PC-9 (cell line): Measurements from ENCODE around the gene CECR2. TPM values are rescaled to one million over a fixed set of nuclear protein-coding genes. Genes with fewer than 3 reads are reported as not detected.
A peak's percentile ranks its signal among the peaks of the same experiment; 100 is the strongest.

Experiments
- BruUV-seq: library from RNA; stranded (reverse); fragments of 400-500 nt; replicated peaks from 2 replicates; lab custom pipeline; 2021; lab: Mats Ljungman, UMichigan
- CTCF ChIA-PET: fragments of 300-600 bp; sonication (Branson Sonifier 250); formaldehyde crosslinking; loops from one replicate; lab custom pipeline; 2022; ENCODE audit warnings: antibody characterized with exemption; lab: Charles Lee
- POLR2A ChIA-PET: fragments of 300-600 bp; sonication (Branson Sonifier 250); formaldehyde crosslinking; loops from one replicate; lab custom pipeline; 2022; ENCODE audit warnings: antibody characterized with exemption; ENCODE audit not compliant: unreplicated experiment; lab: Charles Lee
- DNase-seq, 2 experiments: peaks; one replicate each; pipeline versions ENCODE4 v3.0.0 to v3.0.0-alpha.2; 2015 to 2022; ENCODE audit warnings: mixed read lengths in 1 of 2
- H2AFZ ChIP-seq: fragments of 200-600 bp; sonication (generic); 2 replicates; pipeline ENCODE4 v1.8.1; 2017; ENCODE audit warnings: antibody characterized with exemption
- H3F3A ChIP-seq: fragments of 200-600 bp; sonication (generic); 2 replicates; pipeline ENCODE4 v1.8.1; 2017; ENCODE audit warnings: antibody characterized with exemption, mild to moderate bottlenecking, low read depth; ENCODE audit not compliant: insufficient read depth
- H3K27ac ChIP-seq: fragments of 200-600 bp; sonication (generic); 2 replicates; pipeline ENCODE4 v1.6.1; 2016; ENCODE audit warnings: mixed run types
- H3K27me3 ChIP-seq: fragments of 200-600 bp; sonication (generic); 2 replicates; pipeline ENCODE4 v1.6.1; 2016; ENCODE audit warnings: low read depth, mixed run types; ENCODE audit not compliant: insufficient read depth
- H3K36me3 ChIP-seq: fragments of 200-600 bp; sonication (generic); 2 replicates; pipeline ENCODE4 v1.6.1; 2016; ENCODE audit warnings: low read depth, mixed run types
- H3K4me1 ChIP-seq: fragments of 200-600 bp; sonication (generic); replicated peaks from 2 replicates; pipeline ENCODE4 v1.6.1; 2016; ENCODE audit warnings: mixed run types; ENCODE audit not compliant: insufficient read depth
- H3K4me2 ChIP-seq: fragments of 200-600 bp; sonication (generic); 2 replicates; pipeline ENCODE4 v1.6.1; 2017; ENCODE audit warnings: mixed run types
- H3K4me3 ChIP-seq: fragments of 200-600 bp; sonication (generic); 2 replicates; pipeline ENCODE4 v1.6.1; 2016; ENCODE audit warnings: mixed run types
- H3K79me2 ChIP-seq: fragments of 200-600 bp; sonication (generic); 2 replicates; pipeline ENCODE4 v1.6.1; 2017; ENCODE audit warnings: low read depth, mixed run types
- H3K9me2 ChIP-seq: fragments of 200-600 bp; sonication (generic); 2 replicates; pipeline ENCODE4 v1.8.1; 2017; ENCODE audit warnings: mild to moderate bottlenecking; ENCODE audit not compliant: insufficient read depth
- H3K9me3 ChIP-seq: fragments of 200-600 bp; sonication (generic); 2 replicates; pipeline ENCODE4 v1.8.1; 2016; ENCODE audit warnings: low read depth; ENCODE audit not compliant: insufficient read depth
- H4K20me1 ChIP-seq: fragments of 200-600 bp; sonication (generic); 2 replicates; pipeline ENCODE4 v1.8.1; 2017; ENCODE audit not compliant: insufficient read depth
- CTCF ChIP-seq: fragments of 200-600 bp; sonication (generic); conservative IDR thresholded peaks from 2 replicates; pipeline ENCODE4 v1.6.1; 2017; ENCODE audit warnings: mixed run types, antibody characterized with exemption, mild to moderate bottlenecking, moderate library complexity
- EZH2 ChIP-seq: fragments of 200-600 bp; sonication (generic); IDR thresholded peaks from 2 replicates; pipeline ENCODE4 v1.8.0; 2017; ENCODE audit warnings: antibody characterized with exemption, low read depth
- intact Hi-C: fragments of 100-400 bp; cut with micrococcal nuclease; formaldehyde crosslinking; loops from one replicate; pipeline ENCODE4 v1.10.0; 2022; ENCODE audit not compliant: unreplicated experiment
- total RNA-seq: library from RNA; stranded (reverse); gene quantifications from 2 replicates; pipeline ENCODE4 v1.2.3, GENCODE V29; 2021

Gene CECR2
- total RNA-seq, 1 experiment from 2014 or later: not detected

- no peak for DNase-seq
- no TSS peak for BruUV-seq
- no peaks in the 10 kb centered on the region for H3K9me3 ChIP-seq
- H3K27me3 ChIP-seq: peaks cover 47% of the 10 kb centered on the region
- no peak overlapping the region for H2AFZ ChIP-seq
- no peaks in the 10 kb centered on the region for H3K9me2 ChIP-seq
- H3F3A ChIP-seq: no peaks in the 10 kb centered on the region
- TF ChIP-seq CTCF: no peak
- no peak for TF ChIP-seq EZH2
- no peak overlapping the region for H3K4me3 ChIP-seq
- no peaks in the 10 kb centered on the region for H3K79me2 ChIP-seq
- no peak overlapping the region for H3K4me2 ChIP-seq
- ChIA-PET CTCF (no interaction called here), POLR2A (no interaction called here)
- no peaks in the 10 kb centered on the region for H4K20me1 ChIP-seq
- no peaks in the 10 kb centered on the region for H3K36me3 ChIP-seq
- H3K27ac ChIP-seq: no peak overlapping the region
- no peaks in the 10 kb centered on the region for H3K4me1 ChIP-seq
- intact Hi-C loops: no loop called here
Measured at GRCh38 chr22:17388235-17388634, 19.0 kb downstream of the CECR2 start.

- no peak for DNase-seq
- no peaks in the 10 kb centered on the region for H3K4me1 ChIP-seq
- no peak overlapping the region for H3K4me3 ChIP-seq
- no peak overlapping the region for H2AFZ ChIP-seq
- no peaks in the 10 kb centered on the region for H3K36me3 ChIP-seq
- H3K27me3 ChIP-seq: peaks cover 44% of the 10 kb centered on the region
- no peak overlapping the region for H3K4me2 ChIP-seq
- H3F3A ChIP-seq: no peaks in the 10 kb centered on the region
- BruUV-seq: no TSS peak
- CTCF ChIA-PET: no interaction called here
- intact Hi-C loops: no loop called here
- no peaks in the 10 kb centered on the region for H3K9me2 ChIP-seq
- no peaks in the 10 kb centered on the region for H3K9me3 ChIP-seq
- no peaks in the 10 kb centered on the region for H4K20me1 ChIP-seq
- no peak for TF ChIP-seq CTCF
- no peak for TF ChIP-seq EZH2
- no peak overlapping the region for H3K27ac ChIP-seq
- H3K79me2 ChIP-seq: no peaks in the 10 kb centered on the region
- POLR2A ChIA-PET: no interaction called here
Measured at GRCh38 chr22:17390087-17390486, 20.8 kb downstream of the CECR2 start.

- POLR2A ChIA-PET: no interaction called here
- intact Hi-C loops: no loop called here
- peak in 1 of 2 experiments; percentile 34 for DNase-seq
Measured at GRCh38 chr22:17396516-17396915, 27.3 kb downstream of the CECR2 start.

More at GRCh38 chr22:17396516-17396915, 27.3 kb downstream of the CECR2 start:
- no peak overlapping the region for H3K27ac ChIP-seq
- H3K79me2 ChIP-seq: no peaks in the 10 kb centered on the region
- no peak overlapping the region for H2AFZ ChIP-seq
- H3K4me1 ChIP-seq: no peaks in the 10 kb centered on the region
- H3K27me3 ChIP-seq: peaks cover 39% of the 10 kb centered on the region
- BruUV-seq: no TSS peak
- H3K36me3 ChIP-seq: no peaks in the 10 kb centered on the region
- H3K4me2 ChIP-seq: no peak overlapping the region
- no peak overlapping the region for H3K4me3 ChIP-seq
- CTCF ChIA-PET: no interaction called here
- H4K20me1 ChIP-seq: no peaks in the 10 kb centered on the region
- H3F3A ChIP-seq: no peaks in the 10 kb centered on the region
- no peaks in the 10 kb centered on the region for H3K9me3 ChIP-seq
- TF ChIP-seq CTCF: no peak
- TF ChIP-seq EZH2: no peak
- no peaks in the 10 kb centered on the region for H3K9me2 ChIP-seq
